Measurements from ENCODE around the gene PNKP. TPM values are rescaled to one million over a fixed set of nuclear protein-coding genes. Genes with fewer than 3 reads are reported as not detected.
A peak's percentile ranks its signal among the peaks of the same experiment; 100 is the strongest.

Gene PNKP
- total RNA-seq, 1 experiment from 2014 or later, result 141 TPM

- POLR2A ChIA-PET (ENCODE audit: unreplicated experiment), result no interaction called here
- no TSS peak for BruUV-seq (replicated peaks)
- TF ChIP-seq EZH2 (IDR thresholded peaks at IDR 0.05; ENCODE audit: low read length, unreplicated experiment) (no peak), CTCF (conservative IDR thresholded peaks at IDR 0.05; ENCODE audit: low read depth, low read length) (no peak), EZH2phosphoT487 (IDR thresholded peaks at IDR 0.05; ENCODE audit: borderline replicate concordance, low read length) (no peak)
- H2AFZ ChIP-seq (ENCODE audit: low read length), result peak overlapping the region; percentile 92
- H3F3A ChIP-seq (ENCODE audit: low read length, unreplicated experiment), result peaks cover 9% of the 10 kb centered on the region
- CTCF ChIA-PET, result no interaction called here
- intact Hi-C loops (cut with micrococcal nuclease), result no loop called here
- no peaks in the 10 kb centered on the region for H3K9me2 ChIP-seq (replicated peaks; ENCODE audit: low read length)
- no peaks in the 10 kb centered on the region for H3K9me3 ChIP-seq (ENCODE audit: low read length)
- H3K4me3 ChIP-seq (ENCODE audit: low read length), result peak overlapping the region; percentile 68
- peaks cover 28% of the 10 kb centered on the region for H3K4me1 ChIP-seq (ENCODE audit: insufficient read depth, low read length)
- H3K9ac ChIP-seq (ENCODE audit: low read length), result peak overlapping the region; percentile 57
- no peaks in the 10 kb centered on the region for H3K36me3 ChIP-seq (ENCODE audit: low read depth, low read length)
- peak overlapping the region; percentile 51; the same call in 1 of the 2 replicates for H3K27ac ChIP-seq (ENCODE audit: low read length)
- no peaks in the 10 kb centered on the region for H3K79me2 ChIP-seq (ENCODE audit: low read length)
- no peak for DNase-seq
- no peak for ATAC-seq
- no peaks in the 10 kb centered on the region for H3K27me3 ChIP-seq (ENCODE audit: low read length)
- peak overlapping the region; percentile 76 for H3K4me2 ChIP-seq (ENCODE audit: low read length)
- no peaks in the 10 kb centered on the region for H4K20me1 ChIP-seq (ENCODE audit: low read length)
Measured at GRCh38 chr19:49812452-49812996, 54.9 kb downstream of the PNKP start.

GRCh38 chr19:49811328-49811727, 56.0 kb downstream of the PNKP start:
- H3K4me1 ChIP-seq (ENCODE audit: insufficient read depth, low read length), result peaks cover 23% of the 10 kb centered on the region
- intact Hi-C loops (cut with micrococcal nuclease), result no loop called here
- TF ChIP-seq CTCF (conservative IDR thresholded peaks at IDR 0.05; ENCODE audit: low read depth, low read length) (no peak), EZH2phosphoT487 (IDR thresholded peaks at IDR 0.05; ENCODE audit: borderline replicate concordance, low read length) (no peak), EZH2 (IDR thresholded peaks at IDR 0.05; ENCODE audit: low read length, unreplicated experiment) (no peak)
- peak; percentile 30 for DNase-seq
- no peaks in the 10 kb centered on the region for H3K36me3 ChIP-seq (ENCODE audit: low read depth, low read length)
- peaks cover 11% of the 10 kb centered on the region for H3F3A ChIP-seq (ENCODE audit: low read length, unreplicated experiment)
- H3K4me3 ChIP-seq (ENCODE audit: low read length), result no peak overlapping the region
- H3K79me2 ChIP-seq (ENCODE audit: low read length), result no peaks in the 10 kb centered on the region
- H2AFZ ChIP-seq (ENCODE audit: low read length), result no peak overlapping the region
- ChIA-PET CTCF (no interaction called here), POLR2A (ENCODE audit: unreplicated experiment) (no interaction called here)
- no peak overlapping the region for H3K4me2 ChIP-seq (ENCODE audit: low read length)
- H3K27me3 ChIP-seq (ENCODE audit: low read length), result no peaks in the 10 kb centered on the region
- no peaks in the 10 kb centered on the region for H4K20me1 ChIP-seq (ENCODE audit: low read length)
- no peak for ATAC-seq
- no peaks in the 10 kb centered on the region for H3K9me2 ChIP-seq (replicated peaks; ENCODE audit: low read length)
- H3K9me3 ChIP-seq (ENCODE audit: low read length), result no peaks in the 10 kb centered on the region
- H3K27ac ChIP-seq (ENCODE audit: low read length), result no peak overlapping the region
- no peak overlapping the region for H3K9ac ChIP-seq (ENCODE audit: low read length)
- no TSS peak for BruUV-seq (replicated peaks)

Small RNAs within 50 kb of the gene (microRNA-seq; reads per million reads assigned to microRNA genes)
- 4.8 reads per million, percentile 19 among the genes with 10 or more reads in this experiment for gene MIR4749 (ENCODE audit: unreplicated experiment)
- gene MIR4750 (ENCODE audit: unreplicated experiment), result 3.3 reads per million, percentile 9 among the genes with 10 or more reads in this experiment
- gene MIR6800 (ENCODE audit: unreplicated experiment), result not detected

Other genes starting within 250 kb of the PNKP start
- gene RRAS, start 227.4 kb downstream of the PNKP start, total RNA-seq (2014; rRNA removed), result 24.0 and 32.0 TPM in 2 replicates
- 46.8 and 78.6 TPM in 2 replicates for gene SCAF1, start 225.4 kb downstream of the PNKP start, total RNA-seq (2014; rRNA removed)
- gene IRF3, start 201.7 kb downstream of the PNKP start, total RNA-seq (2014; rRNA removed), result 223 and 236 TPM in 2 replicates
- gene BCL2L12, start 201.6 kb downstream of the PNKP start, total RNA-seq (2014; rRNA removed), result 82.5 and 104 TPM in 2 replicates
- 625 and 761 TPM in 2 replicates for gene PRMT1, start 190.3 kb downstream of the PNKP start, total RNA-seq (2014; rRNA removed)
- 5.0 and 6.3 TPM in 2 replicates for gene ADM5, start 178.0 kb downstream of the PNKP start, total RNA-seq (2014; rRNA removed)
- 11.5 and 13.6 TPM in 2 replicates for gene CPT1C, start 176.5 kb downstream of the PNKP start, total RNA-seq (2014; rRNA removed)
- gene TSKS, start 104.3 kb downstream of the PNKP start, total RNA-seq (2014; rRNA removed), result not detected in 2 replicates
- gene AP2A1, start 100.6 kb downstream of the PNKP start, total RNA-seq (2014; rRNA removed), result 143 and 159 TPM in 2 replicates
- 9.4 and 10.9 TPM in 2 replicates for gene FUZ, start 54.3 kb downstream of the PNKP start, total RNA-seq (2014; rRNA removed)
- gene MED25, start 49.3 kb downstream of the PNKP start, total RNA-seq (2014; rRNA removed), result 47.5 and 54.9 TPM in 2 replicates
- 138 and 148 TPM in 2 replicates for gene PTOV1, start 16.4 kb downstream of the PNKP start, total RNA-seq (2014; rRNA removed)
- gene AKT1S1, start 9.8 kb upstream of the PNKP start, total RNA-seq (2014; rRNA removed), result 42.3 and 61.0 TPM in 2 replicates
- gene TBC1D17, start 10.1 kb upstream of the PNKP start, total RNA-seq (2014; rRNA removed), result 17.8 and 18.8 TPM in 2 replicates
- 0.29 and 2.2 TPM in 2 replicates for gene IL4I1, start 29.3 kb upstream of the PNKP start, total RNA-seq (2014; rRNA removed)
- gene ATF5, start 61.6 kb upstream of the PNKP start, total RNA-seq (2014; rRNA removed), result 50.7 and 75.5 TPM in 2 replicates
- gene NUP62, start 61.9 kb upstream of the PNKP start, total RNA-seq (2014; rRNA removed), result 129 and 149 TPM in 2 replicates
- gene SIGLEC11, start 93.6 kb upstream of the PNKP start, total RNA-seq (2014; rRNA removed), result not detected in 2 replicates
- 26.0 and 36.3 TPM in 2 replicates for gene VRK3, start 157.8 kb upstream of the PNKP start, total RNA-seq (2014; rRNA removed)
- gene ZNF473, start 158.4 kb upstream of the PNKP start, total RNA-seq (2014; rRNA removed), result 18.4 and 18.5 TPM in 2 replicates

Measured in PC-3 (cell line).